Measurements from ENCODE around the gene TBC1D12.

Gene TBC1D12

DNA sequence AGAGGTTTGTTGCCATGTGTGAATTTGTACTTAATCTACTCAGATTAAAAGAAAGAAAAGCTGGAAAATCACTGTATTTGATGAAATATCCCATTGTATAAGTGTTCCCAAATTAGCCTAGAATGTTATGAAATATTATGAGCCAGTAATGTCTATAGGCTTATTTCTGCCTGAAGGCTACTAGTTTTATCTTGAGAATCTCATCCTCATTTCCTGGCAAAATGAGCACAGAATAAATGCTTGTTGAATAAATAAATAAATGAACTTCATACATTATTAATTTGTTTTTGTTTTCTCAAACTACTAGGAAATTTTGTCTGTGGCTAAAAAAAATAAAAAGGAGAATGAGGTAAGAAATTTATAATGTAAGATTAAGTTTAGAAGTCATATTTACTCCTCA is 168.7 kb downstream of the TBC1D12 start:
- TF ChIP-seq, protein P1, sequence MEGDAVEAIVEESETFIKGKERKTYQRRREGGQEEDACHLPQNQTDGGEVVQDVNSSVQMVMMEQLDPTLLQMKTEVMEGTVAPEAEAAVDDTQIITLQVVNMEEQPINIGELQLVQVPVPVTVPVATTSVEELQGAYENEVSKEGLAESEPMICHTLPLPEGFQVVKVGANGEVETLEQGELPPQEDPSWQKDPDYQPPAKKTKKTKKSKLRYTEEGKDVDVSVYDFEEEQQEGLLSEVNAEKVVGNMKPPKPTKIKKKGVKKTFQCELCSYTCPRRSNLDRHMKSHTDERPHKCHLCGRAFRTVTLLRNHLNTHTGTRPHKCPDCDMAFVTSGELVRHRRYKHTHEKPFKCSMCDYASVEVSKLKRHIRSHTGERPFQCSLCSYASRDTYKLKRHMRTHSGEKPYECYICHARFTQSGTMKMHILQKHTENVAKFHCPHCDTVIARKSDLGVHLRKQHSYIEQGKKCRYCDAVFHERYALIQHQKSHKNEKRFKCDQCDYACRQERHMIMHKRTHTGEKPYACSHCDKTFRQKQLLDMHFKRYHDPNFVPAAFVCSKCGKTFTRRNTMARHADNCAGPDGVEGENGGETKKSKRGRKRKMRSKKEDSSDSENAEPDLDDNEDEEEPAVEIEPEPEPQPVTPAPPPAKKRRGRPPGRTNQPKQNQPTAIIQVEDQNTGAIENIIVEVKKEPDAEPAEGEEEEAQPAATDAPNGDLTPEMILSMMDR (IDR thresholded peaks at IDR 0.05; ENCODE audit: low read depth, low read length, missing control alignments) = no peak
- H3K4me3 ChIP-seq (ENCODE audit: low read depth, low read length) = no peak overlapping the region
- DNase-seq (ENCODE audit: low read depth) = no peak

DNA sequence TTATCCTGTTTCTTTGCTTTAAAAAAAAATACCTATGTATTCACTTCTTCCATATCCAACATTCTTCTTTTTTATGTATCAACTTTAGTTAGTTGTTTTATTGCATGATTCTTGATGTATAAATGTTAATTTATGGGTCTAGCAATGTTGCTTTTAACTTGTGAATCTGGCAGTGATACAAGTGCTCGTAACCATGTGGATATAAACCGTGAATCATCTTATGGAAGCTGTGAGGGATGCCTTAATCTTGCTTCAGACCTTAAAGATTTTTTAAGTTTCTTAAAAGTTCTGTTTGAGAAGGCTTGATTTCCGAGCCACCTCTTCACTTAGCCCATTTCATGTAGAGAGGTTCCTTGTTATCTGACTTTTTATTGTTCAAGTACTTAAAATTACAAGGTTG is 169.2 kb downstream of the TBC1D12 start:
- DNase-seq (ENCODE audit: low read depth) = no peak
- no peak overlapping the region for H3K4me3 ChIP-seq (ENCODE audit: low read depth, low read length)
- TF ChIP-seq, protein P1 (IDR thresholded peaks at IDR 0.05; ENCODE audit: low read depth, low read length, missing control alignments) = no peak

DNA sequence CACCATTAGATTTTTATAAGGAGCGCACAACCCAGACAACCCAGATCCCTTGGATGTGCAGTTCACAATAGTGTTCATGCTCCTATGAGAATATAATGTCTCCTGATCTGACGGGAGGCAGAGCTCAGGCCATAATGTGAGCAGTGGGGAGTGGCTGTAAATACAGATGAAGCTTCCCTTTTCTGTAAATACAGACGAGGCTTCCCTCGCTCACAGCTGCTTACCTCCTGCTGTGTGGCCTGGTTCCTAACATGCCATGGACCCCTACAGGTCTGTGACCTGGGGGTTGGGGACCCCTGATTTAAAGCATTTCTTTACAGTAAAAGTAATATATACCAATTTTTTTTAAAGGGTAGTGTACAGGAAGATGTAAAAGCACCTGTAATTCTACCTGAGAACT is 176.4 kb downstream of the TBC1D12 start:
- DNase-seq (ENCODE audit: low read depth) = no peak
- H3K4me3 ChIP-seq (ENCODE audit: low read depth, low read length) = no peak overlapping the region
- TF ChIP-seq, protein P1 (IDR thresholded peaks at IDR 0.05; ENCODE audit: low read depth, low read length, missing control alignments) = no peak

DNA sequence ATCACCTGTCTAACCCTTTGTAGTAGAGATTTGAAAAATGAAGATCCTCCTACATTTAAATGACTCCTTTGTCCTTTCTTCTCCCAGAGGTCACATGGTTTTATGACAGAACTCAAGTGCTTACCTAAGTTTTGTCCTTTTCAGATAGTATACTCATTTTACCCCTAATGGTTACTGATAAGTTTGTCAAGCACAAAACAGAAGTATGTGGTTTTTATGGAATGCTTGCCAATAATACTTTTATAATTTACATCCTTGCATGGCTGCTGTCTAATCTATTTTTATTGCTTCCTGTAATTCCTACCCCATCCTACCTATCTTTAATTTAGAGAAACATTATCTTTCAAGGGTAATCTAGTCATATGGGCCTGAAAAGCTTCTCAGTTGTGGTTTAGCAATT is 180.8 kb downstream of the TBC1D12 start:
- TF ChIP-seq, protein P1 (IDR thresholded peaks at IDR 0.05; ENCODE audit: low read depth, low read length, missing control alignments) = no peak
- DNase-seq (ENCODE audit: low read depth) = no peak
- no peak overlapping the region for H3K4me3 ChIP-seq (ENCODE audit: low read depth, low read length)
